ENCODE results near the gene FAM83F.

DNA sequence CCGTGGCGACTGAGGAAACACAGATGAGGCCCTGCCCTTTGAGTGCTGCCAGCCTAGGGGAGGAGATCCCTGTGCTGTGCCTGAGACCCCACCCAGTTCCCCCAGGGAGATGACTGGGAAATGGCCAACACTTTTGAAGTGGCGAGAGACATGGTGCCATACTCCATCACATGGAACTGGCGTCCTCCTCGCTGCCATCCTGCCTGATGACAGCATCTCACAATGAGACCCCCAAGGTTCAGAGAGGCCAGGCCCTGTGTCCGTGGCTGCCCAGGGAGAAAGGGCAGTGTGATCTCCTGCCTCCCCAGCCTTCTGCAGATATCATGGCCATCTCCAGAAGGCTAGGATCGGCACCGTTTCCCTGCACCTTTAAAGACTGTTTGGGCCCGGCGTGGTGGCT lies 31.1 kb downstream of the FAM83F start:
- TF ChIP-seq, protein P1, sequence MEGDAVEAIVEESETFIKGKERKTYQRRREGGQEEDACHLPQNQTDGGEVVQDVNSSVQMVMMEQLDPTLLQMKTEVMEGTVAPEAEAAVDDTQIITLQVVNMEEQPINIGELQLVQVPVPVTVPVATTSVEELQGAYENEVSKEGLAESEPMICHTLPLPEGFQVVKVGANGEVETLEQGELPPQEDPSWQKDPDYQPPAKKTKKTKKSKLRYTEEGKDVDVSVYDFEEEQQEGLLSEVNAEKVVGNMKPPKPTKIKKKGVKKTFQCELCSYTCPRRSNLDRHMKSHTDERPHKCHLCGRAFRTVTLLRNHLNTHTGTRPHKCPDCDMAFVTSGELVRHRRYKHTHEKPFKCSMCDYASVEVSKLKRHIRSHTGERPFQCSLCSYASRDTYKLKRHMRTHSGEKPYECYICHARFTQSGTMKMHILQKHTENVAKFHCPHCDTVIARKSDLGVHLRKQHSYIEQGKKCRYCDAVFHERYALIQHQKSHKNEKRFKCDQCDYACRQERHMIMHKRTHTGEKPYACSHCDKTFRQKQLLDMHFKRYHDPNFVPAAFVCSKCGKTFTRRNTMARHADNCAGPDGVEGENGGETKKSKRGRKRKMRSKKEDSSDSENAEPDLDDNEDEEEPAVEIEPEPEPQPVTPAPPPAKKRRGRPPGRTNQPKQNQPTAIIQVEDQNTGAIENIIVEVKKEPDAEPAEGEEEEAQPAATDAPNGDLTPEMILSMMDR (IDR thresholded peaks at IDR 0.05; ENCODE audit: low read depth, low read length, missing input control) = no peak
- TF ChIP-seq YY1 (IDR thresholded peaks at IDR 0.05) (no peak), EGR1 (IDR thresholded peaks at IDR 0.05; ENCODE audit: low read depth in 2 of 2) (no peak), RAD21 (IDR thresholded peaks at IDR 0.05) (no peak), JUND (IDR thresholded peaks at IDR 0.05) (no peak), HNF4G (IDR thresholded peaks at IDR 0.05) (no peak)
- TF ChIP-seq, protein P2, sequence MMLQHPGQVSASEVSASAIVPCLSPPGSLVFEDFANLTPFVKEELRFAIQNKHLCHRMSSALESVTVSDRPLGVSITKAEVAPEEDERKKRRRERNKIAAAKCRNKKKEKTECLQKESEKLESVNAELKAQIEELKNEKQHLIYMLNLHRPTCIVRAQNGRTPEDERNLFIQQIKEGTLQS (IDR thresholded peaks at IDR 0.05) = no peak
- TF ChIP-seq, protein P3, sequence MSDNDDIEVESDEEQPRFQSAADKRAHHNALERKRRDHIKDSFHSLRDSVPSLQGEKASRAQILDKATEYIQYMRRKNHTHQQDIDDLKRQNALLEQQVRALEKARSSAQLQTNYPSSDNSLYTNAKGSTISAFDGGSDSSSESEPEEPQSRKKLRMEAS (IDR thresholded peaks at IDR 0.05) = no peak
- TF ChIP-seq, protein P4, sequence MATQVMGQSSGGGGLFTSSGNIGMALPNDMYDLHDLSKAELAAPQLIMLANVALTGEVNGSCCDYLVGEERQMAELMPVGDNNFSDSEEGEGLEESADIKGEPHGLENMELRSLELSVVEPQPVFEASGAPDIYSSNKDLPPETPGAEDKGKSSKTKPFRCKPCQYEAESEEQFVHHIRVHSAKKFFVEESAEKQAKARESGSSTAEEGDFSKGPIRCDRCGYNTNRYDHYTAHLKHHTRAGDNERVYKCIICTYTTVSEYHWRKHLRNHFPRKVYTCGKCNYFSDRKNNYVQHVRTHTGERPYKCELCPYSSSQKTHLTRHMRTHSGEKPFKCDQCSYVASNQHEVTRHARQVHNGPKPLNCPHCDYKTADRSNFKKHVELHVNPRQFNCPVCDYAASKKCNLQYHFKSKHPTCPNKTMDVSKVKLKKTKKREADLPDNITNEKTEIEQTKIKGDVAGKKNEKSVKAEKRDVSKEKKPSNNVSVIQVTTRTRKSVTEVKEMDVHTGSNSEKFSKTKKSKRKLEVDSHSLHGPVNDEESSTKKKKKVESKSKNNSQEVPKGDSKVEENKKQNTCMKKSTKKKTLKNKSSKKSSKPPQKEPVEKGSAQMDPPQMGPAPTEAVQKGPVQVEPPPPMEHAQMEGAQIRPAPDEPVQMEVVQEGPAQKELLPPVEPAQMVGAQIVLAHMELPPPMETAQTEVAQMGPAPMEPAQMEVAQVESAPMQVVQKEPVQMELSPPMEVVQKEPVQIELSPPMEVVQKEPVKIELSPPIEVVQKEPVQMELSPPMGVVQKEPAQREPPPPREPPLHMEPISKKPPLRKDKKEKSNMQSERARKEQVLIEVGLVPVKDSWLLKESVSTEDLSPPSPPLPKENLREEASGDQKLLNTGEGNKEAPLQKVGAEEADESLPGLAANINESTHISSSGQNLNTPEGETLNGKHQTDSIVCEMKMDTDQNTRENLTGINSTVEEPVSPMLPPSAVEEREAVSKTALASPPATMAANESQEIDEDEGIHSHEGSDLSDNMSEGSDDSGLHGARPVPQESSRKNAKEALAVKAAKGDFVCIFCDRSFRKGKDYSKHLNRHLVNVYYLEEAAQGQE (IDR thresholded peaks at IDR 0.05) = no peak
